ENCODE results near the gene GPANK1. TPM values are rescaled to one million over a fixed set of nuclear protein-coding genes. Genes with fewer than 3 reads are reported as not detected.

GPANK1 gene
- total and polyA plus RNA-seq, 2 donors (not counting 1 experiment from before 2014, with no cell fraction given) = 22.6 to 24.3 TPM

GRCh38 chr6:31639449-31639861 lies 25.3 kb downstream of the GPANK1 start:
- Mint-ChIP-seq H3K4me3 (no peak overlapping the region), H3K9me3 (ENCODE audit: insufficient read depth) (no peaks in the 10 kb centered on the region), H3K4me1 (no peaks in the 10 kb centered on the region), H3K27ac (no peak overlapping the region), H3K27me3 (no peaks in the 10 kb centered on the region)
- no peaks in the 10 kb centered on the region for H3K4me1 ChIP-seq (ENCODE audit: control insufficient read depth in 2 of 2, insufficient read depth in 2 of 2, low read length in 2 of 2)
- WGBS (ENCODE audit: insufficient coverage) = 97% methylated on average over 5 of the region's 10 CpGs
- ChIA-PET CTCF (interaction anchor here (0.5 to 1.4 kb wide), 2 partner anchors 13 to 59 kb away, joined by 3 to 4 read pairs; no protein-coding TSS in a partner anchor), POLR2A (interaction anchor here (1.0 to 1.8 kb wide), 2 partner anchors 13 to 18 kb away, joined by 4 to 5 read pairs; partner anchors contain the start of gene BAG6)
- H2AFZ ChIP-seq (ENCODE audit: insufficient read depth, low read depth, low read length, poor library complexity, severe bottlenecking) = no peak overlapping the region
- H3K4me3 ChIP-seq (ENCODE audit: control extremely low read depth in 1 of 5, extremely low read depth in 1 of 5, insufficient read depth in 1 of 5, low read depth in 2 of 5, low read length in 4 of 5) = no peak overlapping the region
- no peak for ATAC-seq (ENCODE audit: low read depth)
- no peaks in the 10 kb centered on the region for H3K27me3 ChIP-seq (replicated peaks in 1 of 4; ENCODE audit: control extremely low read depth in 1 of 4, control insufficient read depth in 3 of 4, insufficient read depth in 4 of 4, low read length in 3 of 4)
- intact Hi-C loops (cut with micrococcal nuclease) = no loop called here
- no peak overlapping the region for H3K27ac ChIP-seq (ENCODE audit: low read length in 2 of 2)
- no peak for TF ChIP-seq EZH2 (IDR thresholded peaks at IDR 0.05; ENCODE audit: borderline replicate concordance, insufficient read depth, low read depth, low read length, poor library complexity, severe bottlenecking)
- TF ChIP-seq, protein P1, sequence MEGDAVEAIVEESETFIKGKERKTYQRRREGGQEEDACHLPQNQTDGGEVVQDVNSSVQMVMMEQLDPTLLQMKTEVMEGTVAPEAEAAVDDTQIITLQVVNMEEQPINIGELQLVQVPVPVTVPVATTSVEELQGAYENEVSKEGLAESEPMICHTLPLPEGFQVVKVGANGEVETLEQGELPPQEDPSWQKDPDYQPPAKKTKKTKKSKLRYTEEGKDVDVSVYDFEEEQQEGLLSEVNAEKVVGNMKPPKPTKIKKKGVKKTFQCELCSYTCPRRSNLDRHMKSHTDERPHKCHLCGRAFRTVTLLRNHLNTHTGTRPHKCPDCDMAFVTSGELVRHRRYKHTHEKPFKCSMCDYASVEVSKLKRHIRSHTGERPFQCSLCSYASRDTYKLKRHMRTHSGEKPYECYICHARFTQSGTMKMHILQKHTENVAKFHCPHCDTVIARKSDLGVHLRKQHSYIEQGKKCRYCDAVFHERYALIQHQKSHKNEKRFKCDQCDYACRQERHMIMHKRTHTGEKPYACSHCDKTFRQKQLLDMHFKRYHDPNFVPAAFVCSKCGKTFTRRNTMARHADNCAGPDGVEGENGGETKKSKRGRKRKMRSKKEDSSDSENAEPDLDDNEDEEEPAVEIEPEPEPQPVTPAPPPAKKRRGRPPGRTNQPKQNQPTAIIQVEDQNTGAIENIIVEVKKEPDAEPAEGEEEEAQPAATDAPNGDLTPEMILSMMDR (IDR thresholded peaks at IDR 0.05) = no peak
- peaks cover 13 to 89% of the 10 kb centered on the region in 2 experiments for H3K36me3 ChIP-seq (replicated peaks in 1 of 2; ENCODE audit: control extremely low read depth in 1 of 2, control insufficient read depth in 1 of 2, extremely low read depth in 1 of 2, insufficient read depth in 2 of 2, low read length in 1 of 2)
- peaks cover 13% of the 10 kb centered on the region for H4K20me1 ChIP-seq (ENCODE audit: control insufficient read depth, insufficient read depth, low read length, poor library complexity, severe bottlenecking)
- no peaks in the 10 kb centered on the region for H3K9me3 ChIP-seq (ENCODE audit: control extremely low read depth in 1 of 3, control insufficient read depth in 2 of 3, insufficient read depth in 1 of 3, low read length in 2 of 3)
- H3K79me2 ChIP-seq (ENCODE audit: control insufficient read depth, insufficient read depth, low read length) = no peaks in the 10 kb centered on the region
- DNase-seq = no peak
- no peak overlapping the region for H3K9ac ChIP-seq (ENCODE audit: low read length)
- H3K4me2 ChIP-seq (replicated peaks; ENCODE audit: low read depth, low read length, poor library complexity, severe bottlenecking) = no peak overlapping the region

- no peaks in the 10 kb centered on the region for H3K27me3 Mint-ChIP-seq
- no peak for ATAC-seq (ENCODE audit: low read depth)
- no peaks in the 10 kb centered on the region for H3K9me3 Mint-ChIP-seq (ENCODE audit: insufficient read depth)
- Histone ChIP-seq H3K9me3 (ENCODE audit: control extremely low read depth in 1 of 3, control insufficient read depth in 2 of 3, insufficient read depth in 1 of 3, low read length in 2 of 3) (no peaks in the 10 kb centered on the region), H2AFZ (ENCODE audit: insufficient read depth, low read depth, low read length, poor library complexity, severe bottlenecking) (no peak overlapping the region), H4K20me1 (ENCODE audit: control insufficient read depth, insufficient read depth, low read length, poor library complexity, severe bottlenecking) (peaks cover 9% of the 10 kb centered on the region), H3K9ac (ENCODE audit: low read length) (no peak overlapping the region), H3K27ac (ENCODE audit: low read length in 2 of 2) (no peak overlapping the region), H3K36me3 (replicated peaks in 1 of 2; ENCODE audit: control extremely low read depth in 1 of 2, control insufficient read depth in 1 of 2, extremely low read depth in 1 of 2, insufficient read depth in 2 of 2, low read length in 1 of 2) (peaks cover 13 to 89% of the 10 kb centered on the region in 2 experiments), H3K79me2 (ENCODE audit: control insufficient read depth, insufficient read depth, low read length) (no peaks in the 10 kb centered on the region), H3K27me3 (replicated peaks in 1 of 4; ENCODE audit: control extremely low read depth in 1 of 4, control insufficient read depth in 3 of 4, insufficient read depth in 4 of 4, low read length in 3 of 4) (no peaks in the 10 kb centered on the region), H3K4me2 (replicated peaks; ENCODE audit: low read depth, low read length, poor library complexity, severe bottlenecking) (no peak overlapping the region), H3K4me1 (ENCODE audit: control insufficient read depth in 2 of 2, insufficient read depth in 2 of 2, low read length in 2 of 2) (no peaks in the 10 kb centered on the region), H3K4me3 (ENCODE audit: control extremely low read depth in 1 of 5, extremely low read depth in 1 of 5, insufficient read depth in 1 of 5, low read depth in 2 of 5, low read length in 4 of 5) (no peak overlapping the region)
- no peak overlapping the region for H3K27ac Mint-ChIP-seq
- CTCF ChIA-PET = interaction anchor here (0.5 to 1.4 kb wide), 2 partner anchors 12 to 59 kb away, joined by 3 to 4 read pairs; no protein-coding TSS in a partner anchor
- 91% methylated on average over 8 of the region's 9 CpGs for WGBS (ENCODE audit: insufficient coverage)
- no peak for DNase-seq
- TF ChIP-seq, protein P1 (IDR thresholded peaks at IDR 0.05) = no peak
- TF ChIP-seq EZH2 (IDR thresholded peaks at IDR 0.05; ENCODE audit: borderline replicate concordance, insufficient read depth, low read depth, low read length, poor library complexity, severe bottlenecking) = no peak
- H3K4me1 Mint-ChIP-seq = no peaks in the 10 kb centered on the region
- intact Hi-C loops (cut with micrococcal nuclease) = no loop called here
- H3K4me3 Mint-ChIP-seq = no peak overlapping the region
- POLR2A ChIA-PET = interaction anchor here (1.0 to 1.8 kb wide), 2 partner anchors 13 to 17 kb away, joined by 4 to 5 read pairs; partner anchors contain the start of gene BAG6
Measured at GRCh38 chr6:31639043-31639442, 25.8 kb downstream of the GPANK1 start.

Data from B cell (primary cell).